Measurements from ENCODE around the gene ABCF1. TPM values are rescaled to one million over a fixed set of nuclear protein-coding genes. Genes with fewer than 3 reads are reported as not detected.

Gene ABCF1
- total RNA-seq, 1 donor from 2014 or later = 29.5 TPM

DNA sequence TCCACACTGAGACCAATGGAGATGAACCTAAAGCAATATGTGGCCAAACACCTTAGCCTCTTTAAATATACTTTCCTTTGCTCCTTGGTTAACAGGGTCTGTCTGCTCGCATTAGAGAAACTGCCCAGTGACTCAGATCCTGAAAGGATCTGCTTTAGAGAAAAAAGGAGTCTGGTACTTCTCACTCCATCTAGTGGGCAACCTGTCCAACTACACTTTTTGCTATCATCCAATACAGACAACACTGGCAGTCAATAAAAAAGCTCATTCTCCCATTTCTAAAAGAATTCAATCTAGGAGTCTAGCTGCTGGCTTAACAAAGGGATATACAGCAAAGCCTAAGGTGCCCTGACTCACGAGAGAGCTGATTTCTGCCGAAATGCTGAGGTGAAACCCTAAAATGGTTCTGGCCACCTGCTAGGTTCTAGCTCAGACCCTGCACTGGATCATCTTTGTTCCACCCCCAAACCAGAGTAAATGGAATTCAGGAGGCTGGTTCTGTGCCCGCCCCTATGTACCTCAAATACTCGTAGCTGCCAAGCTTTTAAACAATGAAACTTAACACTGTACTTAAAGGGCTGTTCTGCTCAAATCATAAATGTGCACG lies 26.5 kb upstream of the ABCF1 start:
- Histone ChIP-seq H3K9me3 (no peaks in the 10 kb centered on the region), H3K36me3 (peaks cover 0 to 34% of the 10 kb centered on the region in 2 donors), H3K27ac (no peak overlapping the region), H3K4me3 (no peak overlapping the region), H3K4me1 (peaks cover 11% of the 10 kb centered on the region), H3K27me3 (no peaks in the 10 kb centered on the region)
- TF ChIP-seq, protein P1, sequence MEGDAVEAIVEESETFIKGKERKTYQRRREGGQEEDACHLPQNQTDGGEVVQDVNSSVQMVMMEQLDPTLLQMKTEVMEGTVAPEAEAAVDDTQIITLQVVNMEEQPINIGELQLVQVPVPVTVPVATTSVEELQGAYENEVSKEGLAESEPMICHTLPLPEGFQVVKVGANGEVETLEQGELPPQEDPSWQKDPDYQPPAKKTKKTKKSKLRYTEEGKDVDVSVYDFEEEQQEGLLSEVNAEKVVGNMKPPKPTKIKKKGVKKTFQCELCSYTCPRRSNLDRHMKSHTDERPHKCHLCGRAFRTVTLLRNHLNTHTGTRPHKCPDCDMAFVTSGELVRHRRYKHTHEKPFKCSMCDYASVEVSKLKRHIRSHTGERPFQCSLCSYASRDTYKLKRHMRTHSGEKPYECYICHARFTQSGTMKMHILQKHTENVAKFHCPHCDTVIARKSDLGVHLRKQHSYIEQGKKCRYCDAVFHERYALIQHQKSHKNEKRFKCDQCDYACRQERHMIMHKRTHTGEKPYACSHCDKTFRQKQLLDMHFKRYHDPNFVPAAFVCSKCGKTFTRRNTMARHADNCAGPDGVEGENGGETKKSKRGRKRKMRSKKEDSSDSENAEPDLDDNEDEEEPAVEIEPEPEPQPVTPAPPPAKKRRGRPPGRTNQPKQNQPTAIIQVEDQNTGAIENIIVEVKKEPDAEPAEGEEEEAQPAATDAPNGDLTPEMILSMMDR (IDR thresholded peaks at IDR 0.05) = peak; percentile 63 to 91 (median 70)
- no peak for TF ChIP-seq POLR2A (IDR thresholded peaks at IDR 0.05)
- peak in 1 of 2 donors; percentile 37 for TF ChIP-seq POLR2AphosphoS5 (IDR thresholded peaks at IDR 0.05; ENCODE audit: insufficient read depth in 1 of 2, low read depth in 1 of 2)
- intact Hi-C loops (cut with DNase I) = loop anchor here (5.0 kb wide), 1 partner anchor 62 kb away; no protein-coding TSS in a partner anchor
- DNase-seq (ENCODE audit: extremely low spot score in 2 of 2) = peak in 1 of 2 donors; percentile 25

DNA sequence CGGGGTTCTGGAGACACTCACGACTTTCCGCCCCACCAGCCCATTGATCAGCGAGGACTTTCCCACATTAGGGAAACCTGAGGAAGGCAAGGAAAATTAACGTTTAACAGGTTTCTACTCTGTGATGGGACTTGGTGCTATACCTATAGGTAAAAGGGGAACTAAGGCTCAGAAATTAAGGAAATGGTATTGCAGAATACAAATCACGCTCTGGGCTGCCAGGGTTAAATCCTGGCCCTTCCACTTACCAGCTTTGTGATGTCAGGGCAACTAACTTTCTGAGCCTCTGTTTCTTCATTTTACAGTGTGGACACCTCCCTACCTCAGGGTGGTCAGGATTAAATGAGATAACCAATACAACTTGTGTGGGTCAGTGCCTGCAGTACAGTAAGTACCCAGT lies 23.8 kb upstream of the ABCF1 start:
- intact Hi-C loops (cut with DNase I) = loop anchor here (5.0 kb wide), 1 partner anchor 65 kb away; no protein-coding TSS in a partner anchor

GRCh38 chr6:30548375-30548774 lies 22.9 kb upstream of the ABCF1 start:
- Histone ChIP-seq H3K9me3 (no peaks in the 10 kb centered on the region), H3K4me3 (no peak overlapping the region), H3K27ac (no peak overlapping the region), H3K36me3 (peaks cover 0 to 60% of the 10 kb centered on the region in 2 donors), H3K4me1 (peaks cover 4% of the 10 kb centered on the region), H3K27me3 (no peaks in the 10 kb centered on the region)
- TF ChIP-seq POLR2AphosphoS5 (IDR thresholded peaks at IDR 0.05; ENCODE audit: insufficient read depth in 1 of 2, low read depth in 1 of 2) = no peak
- TF ChIP-seq, protein P1 (IDR thresholded peaks at IDR 0.05) = no peak
- TF ChIP-seq POLR2A (IDR thresholded peaks at IDR 0.05) = no peak
- intact Hi-C loops (cut with DNase I) = loop anchor here (5.0 kb wide), 1 partner anchor 66 kb away; no protein-coding TSS in a partner anchor
- no peak for DNase-seq (ENCODE audit: extremely low spot score in 2 of 2)

More for the DNA sequence above, 23.8 kb upstream of the ABCF1 start:
- Histone ChIP-seq H3K27me3 (no peaks in the 10 kb centered on the region), H3K4me3 (no peak overlapping the region), H3K36me3 (peaks cover 0 to 50% of the 10 kb centered on the region in 2 donors), H3K4me1 (peaks cover 4% of the 10 kb centered on the region), H3K27ac (no peak overlapping the region), H3K9me3 (no peaks in the 10 kb centered on the region)
- TF ChIP-seq POLR2AphosphoS5 (IDR thresholded peaks at IDR 0.05; ENCODE audit: insufficient read depth in 1 of 2, low read depth in 1 of 2) (no peak), POLR2A (IDR thresholded peaks at IDR 0.05) (no peak)
- TF ChIP-seq, protein P1 (IDR thresholded peaks at IDR 0.05) = no peak
- DNase-seq (ENCODE audit: extremely low spot score in 2 of 2) = no peak

GRCh38 chr6:30554404-30554803 lies 16.8 kb upstream of the ABCF1 start:
- TF ChIP-seq, protein P1 (IDR thresholded peaks at IDR 0.05) = no peak
- TF ChIP-seq POLR2AphosphoS5 (IDR thresholded peaks at IDR 0.05; ENCODE audit: insufficient read depth in 1 of 2, low read depth in 1 of 2) (no peak), POLR2A (IDR thresholded peaks at IDR 0.05) (no peak)
- no peaks in the 10 kb centered on the region for H3K27me3 ChIP-seq
- peak overlapping the region; percentile 97 for H3K27ac ChIP-seq
- H3K4me1 ChIP-seq = peaks cover 33% of the 10 kb centered on the region
- no peaks in the 10 kb centered on the region for H3K9me3 ChIP-seq
- no peak for DNase-seq (ENCODE audit: extremely low spot score in 2 of 2)
- peaks cover 0 to 36% of the 10 kb centered on the region in 2 donors for H3K36me3 ChIP-seq
- intact Hi-C loops (cut with DNase I) = no loop called here
- H3K4me3 ChIP-seq = peak overlapping the region in 1 of 2 donors; percentile 73

Measured in vagina (tissue), 2 donors.